Epithelial cell of prostate (primary cell): ENCODE measurements around the gene DENND4C.
"Not testable (repeated sequence)": the region's sequence is repeated elsewhere in the genome, so short reads cannot be mapped to it uniquely, and the experiment has no call there.

Source experiments
- DNase-seq: peaks from one replicate; pipeline ENCODE4 v3.0.0-alpha.2; 2011; ENCODE audit warnings: low read depth, low spot score
- H3K27ac ChIP-seq: fragments of 450-650 bp; 2 replicates; pipeline ENCODE4 v1.5.1; 2017; ENCODE audit warnings: mild to moderate bottlenecking

The DENND4C gene

DNA sequence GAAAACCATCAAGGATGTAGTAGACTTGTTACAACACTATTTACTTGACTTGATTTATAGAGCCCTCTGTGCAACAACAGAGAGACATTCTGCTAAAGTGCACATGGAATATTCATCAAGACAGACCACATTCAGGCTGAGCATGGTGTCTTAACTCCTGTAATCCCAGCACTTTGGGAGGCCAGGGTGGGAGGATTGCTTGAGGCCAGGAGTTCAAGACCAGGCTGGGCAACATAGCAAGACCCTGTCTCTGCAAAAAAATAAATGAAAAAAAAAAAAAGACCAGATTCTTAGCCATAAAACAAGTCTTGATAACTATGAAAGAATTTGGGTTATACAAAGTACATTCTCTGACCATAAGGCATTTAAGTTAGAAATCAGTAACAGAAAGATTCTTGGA lies 25.3 kb downstream of the DENND4C start:
- H3K27ac ChIP-seq = no peak overlapping the region
- no peak for DNase-seq

DNA sequence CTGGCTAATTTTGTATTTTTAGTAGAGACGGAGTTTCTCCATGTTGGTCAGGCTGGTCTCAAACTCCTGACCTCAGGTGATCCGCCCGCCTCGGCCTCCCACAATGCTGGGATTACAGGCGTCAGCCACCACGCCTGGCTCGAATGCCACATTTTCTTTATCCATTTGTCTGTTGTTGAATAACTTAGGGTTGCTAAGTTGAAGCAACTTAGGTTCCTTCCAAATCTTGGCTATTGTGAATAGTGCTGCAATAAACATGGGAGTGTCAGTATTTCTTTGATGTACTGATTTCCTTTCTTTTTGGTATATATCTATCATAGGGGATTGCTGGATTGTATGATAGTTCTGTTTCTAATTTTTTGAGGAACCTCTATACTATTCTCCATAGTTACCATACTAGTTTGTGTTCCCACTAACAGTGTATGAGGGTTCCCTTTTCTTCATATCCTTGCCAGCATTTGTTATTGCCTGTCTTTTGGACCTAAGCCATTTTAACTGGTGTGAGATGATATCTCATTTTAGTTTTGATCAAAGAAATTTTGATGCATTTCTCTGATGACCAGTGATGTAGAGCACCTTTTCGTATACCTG lies 29.3 kb downstream of the DENND4C start:
- DNase-seq, H3K27ac ChIP-seq: not testable (repeated sequence)

DNA sequence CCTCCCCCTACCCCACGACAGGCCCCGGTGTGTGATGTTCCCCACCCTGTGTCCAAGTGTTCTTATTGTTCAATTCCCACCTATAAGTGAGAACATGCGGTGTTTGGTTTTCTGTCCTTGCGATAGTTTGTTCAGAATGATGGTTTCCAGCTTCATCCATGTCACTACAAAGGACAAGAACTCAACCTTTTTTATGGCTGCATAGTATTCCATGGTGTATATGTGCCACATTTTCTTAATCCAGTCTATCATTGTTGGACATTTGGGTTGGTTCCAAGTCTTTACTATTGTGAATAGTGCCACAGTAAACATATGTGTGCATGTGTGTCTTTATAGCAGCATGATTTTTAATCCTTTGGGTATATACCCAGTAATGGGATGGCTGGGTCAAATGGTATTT lies 35.1 kb downstream of the DENND4C start:
- H3K27ac ChIP-seq, DNase-seq: not testable (repeated sequence)

DNA sequence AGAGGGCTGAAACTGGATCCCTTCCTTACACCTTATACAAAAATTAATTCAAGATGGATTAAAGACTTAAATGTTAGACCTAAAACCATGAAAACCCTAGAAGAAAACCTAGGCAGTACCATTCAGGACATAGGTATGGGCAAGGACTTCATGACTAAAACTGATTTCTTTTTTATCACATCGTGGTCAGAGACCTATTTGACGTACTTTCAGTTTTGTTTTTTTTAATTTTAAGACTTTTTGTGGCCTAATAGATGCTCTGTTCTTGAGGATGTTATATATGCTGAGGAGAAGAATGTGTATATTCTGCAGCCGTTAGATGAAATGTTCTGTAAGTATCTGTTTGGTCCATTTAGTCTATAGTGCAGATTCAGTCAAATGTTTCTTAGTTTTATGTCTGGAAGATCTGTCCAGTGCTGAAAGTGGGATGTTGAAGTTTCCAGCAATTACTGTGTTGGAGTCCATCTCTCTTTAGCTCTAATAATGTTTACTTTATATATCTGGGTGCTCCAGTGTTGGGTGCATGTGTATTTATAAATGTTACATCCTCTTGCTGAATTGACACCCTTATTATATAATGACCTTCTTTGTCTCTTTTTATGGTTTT lies 36.4 kb downstream of the DENND4C start:
- not testable (repeated sequence) for DNase-seq, H3K27ac ChIP-seq

DNA sequence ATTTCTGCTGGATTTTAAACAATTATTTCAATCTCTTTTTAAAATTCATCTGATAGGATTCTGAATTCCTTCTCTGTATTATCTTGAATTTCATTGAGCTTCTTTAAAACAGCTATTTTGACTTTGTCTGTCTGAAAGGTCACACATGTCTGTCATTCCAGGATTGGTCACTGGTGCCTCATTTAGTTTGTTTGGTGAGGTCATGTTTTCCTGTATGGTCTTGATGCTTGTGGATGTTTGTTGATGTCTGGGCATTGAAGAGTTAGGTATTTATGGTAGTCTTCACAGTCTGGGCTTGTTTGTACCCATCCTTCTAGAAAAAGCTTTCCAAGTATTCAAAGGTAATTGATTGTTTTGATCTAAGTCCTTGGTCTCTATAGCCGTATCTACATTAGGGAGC lies 39.1 kb downstream of the DENND4C start:
- DNase-seq = no peak
- no peak overlapping the region for H3K27ac ChIP-seq

DNA sequence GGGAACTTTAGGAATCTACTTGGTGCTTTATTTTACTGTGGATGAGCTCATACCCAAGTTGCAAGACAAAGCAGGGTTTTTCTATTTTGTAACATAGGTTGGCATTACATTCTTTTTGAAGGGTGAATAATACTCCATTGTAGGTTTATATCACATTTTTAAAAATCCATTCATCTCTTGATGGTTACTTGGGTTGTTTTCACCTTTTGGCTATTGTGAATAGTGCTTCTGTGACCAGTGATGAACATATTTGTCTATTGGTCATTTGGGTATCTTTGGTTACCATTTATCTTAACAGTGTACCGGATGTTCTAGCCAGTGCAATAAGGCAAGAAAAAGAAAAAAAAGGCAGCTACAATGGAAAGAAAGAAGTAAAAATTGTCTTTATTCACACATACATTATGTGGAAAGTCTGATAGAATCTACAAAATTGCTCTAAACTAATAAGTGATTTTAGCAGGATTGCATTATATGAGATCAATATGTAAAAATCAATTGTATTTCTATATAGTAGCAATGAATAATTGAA lies 40.0 kb downstream of the DENND4C start:
- no peak for DNase-seq
- no peak overlapping the region for H3K27ac ChIP-seq

DNA sequence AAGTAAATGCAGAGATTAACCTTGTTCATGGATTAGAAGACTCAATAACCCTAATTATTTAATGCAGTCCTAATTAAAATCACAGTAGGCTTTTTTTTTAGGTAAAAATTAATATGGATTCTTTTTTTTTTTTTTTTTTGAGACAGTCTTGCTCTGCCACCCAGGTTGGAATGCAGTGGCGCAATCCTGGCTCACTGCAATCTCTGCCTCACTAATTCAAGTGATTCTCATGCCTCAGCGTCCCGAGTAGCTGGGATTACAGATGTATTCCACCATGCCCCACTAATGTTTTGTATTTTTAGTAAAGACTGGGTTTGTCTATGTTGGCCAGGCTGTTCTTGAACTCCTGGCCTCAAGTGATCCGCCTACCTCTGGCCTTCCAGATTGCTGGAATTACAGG lies 40.6 kb downstream of the DENND4C start:
- DNase-seq = no peak
- H3K27ac ChIP-seq = no peak overlapping the region

DNA sequence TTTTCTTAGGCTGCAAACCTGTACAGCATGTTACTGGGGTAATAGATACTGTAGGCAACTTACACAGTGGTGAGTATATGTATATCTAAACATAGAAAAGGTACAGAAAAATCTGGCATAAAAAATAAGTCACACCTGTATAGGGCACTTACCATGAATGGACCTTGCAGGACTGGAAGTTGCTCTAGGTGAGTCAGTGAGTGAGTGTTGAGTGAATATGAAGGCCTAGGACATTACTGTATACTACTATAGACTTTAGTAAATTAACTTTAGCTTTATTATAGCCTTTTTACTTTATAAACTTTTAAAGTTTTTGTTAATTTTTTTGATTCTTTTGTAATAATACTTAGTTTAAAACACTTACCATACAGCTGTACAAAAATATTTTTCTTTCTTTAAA lies 51.3 kb downstream of the DENND4C start:
- no peak overlapping the region for H3K27ac ChIP-seq
- no peak for DNase-seq

DNA sequence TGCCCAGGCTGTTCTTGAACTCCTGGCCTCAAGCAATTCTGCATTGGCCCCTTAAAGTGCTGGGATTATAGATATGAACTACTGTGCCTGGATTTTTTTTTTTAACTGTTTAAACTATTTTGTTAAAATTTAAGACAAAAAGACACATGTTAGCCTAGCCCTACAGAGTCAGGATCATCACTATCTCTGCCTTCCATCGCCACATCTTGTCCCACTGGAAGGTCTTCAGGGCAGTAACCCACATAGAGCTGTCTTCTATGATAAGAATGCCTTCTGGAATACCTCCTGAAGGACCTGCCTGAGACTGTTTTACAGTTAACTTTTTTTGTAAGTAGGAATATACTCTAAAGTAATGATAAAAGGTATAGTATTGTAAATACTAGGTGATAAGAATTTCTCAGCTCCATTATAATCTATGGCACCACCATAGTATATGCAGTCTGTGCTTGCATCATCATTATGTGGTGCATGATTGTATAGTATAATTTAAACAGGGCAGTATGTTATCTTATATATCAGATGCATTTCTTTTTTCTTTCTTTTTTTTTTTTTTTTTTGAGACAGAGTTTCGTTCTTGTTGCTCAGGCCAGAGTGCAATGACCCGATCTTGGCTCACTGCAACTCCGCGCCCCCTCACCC lies 52.7 kb downstream of the DENND4C start:
- no peak overlapping the region for H3K27ac ChIP-seq
- DNase-seq = no peak

DNA sequence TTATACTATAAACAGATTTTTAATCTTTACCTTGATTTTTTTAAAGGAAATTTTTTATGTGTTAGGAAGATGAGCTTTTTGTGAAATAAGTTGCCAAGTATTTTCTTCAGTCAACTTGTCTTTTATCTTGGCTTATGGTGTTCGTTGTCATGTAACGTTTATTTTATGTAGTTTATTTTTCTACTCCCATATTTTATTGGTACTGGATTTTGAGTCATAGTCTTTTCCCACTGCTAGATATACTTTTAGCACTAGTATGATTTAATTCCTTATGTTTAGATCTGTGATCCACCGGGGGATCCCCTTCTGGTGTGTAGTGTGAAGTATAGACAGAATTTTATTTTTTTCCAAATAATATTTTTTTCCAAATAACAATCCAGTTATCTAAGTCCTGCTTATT lies 54.2 kb downstream of the DENND4C start:
- H3K27ac ChIP-seq = no peak overlapping the region
- no peak for DNase-seq

DNA sequence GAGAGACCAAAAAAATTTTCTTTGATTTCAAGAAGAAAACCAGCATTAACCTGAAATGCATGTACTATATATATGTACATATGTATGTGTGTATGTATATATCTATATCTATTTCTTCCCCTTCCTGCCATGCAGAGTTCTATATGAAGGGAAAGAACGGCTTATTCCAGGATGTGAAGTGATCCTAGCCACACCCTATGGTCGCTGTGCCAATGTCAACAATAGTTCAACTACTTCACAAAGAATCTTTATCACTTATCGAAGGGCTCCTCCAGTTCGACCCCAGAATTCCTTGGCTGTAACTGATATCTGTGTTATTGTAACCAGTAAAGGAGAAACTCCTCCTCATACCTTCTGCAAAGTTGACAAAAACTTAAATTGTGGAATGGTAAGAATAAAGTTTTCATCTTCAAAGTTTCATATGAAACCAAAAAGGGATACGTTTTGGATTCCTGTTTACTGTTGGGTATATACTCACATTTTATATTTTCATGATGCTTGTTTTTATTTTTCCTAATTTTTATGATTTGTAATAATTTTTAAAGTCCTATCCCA lies 56.2 kb downstream of the DENND4C start:
- no peak overlapping the region for H3K27ac ChIP-seq
- no peak for DNase-seq

DNA sequence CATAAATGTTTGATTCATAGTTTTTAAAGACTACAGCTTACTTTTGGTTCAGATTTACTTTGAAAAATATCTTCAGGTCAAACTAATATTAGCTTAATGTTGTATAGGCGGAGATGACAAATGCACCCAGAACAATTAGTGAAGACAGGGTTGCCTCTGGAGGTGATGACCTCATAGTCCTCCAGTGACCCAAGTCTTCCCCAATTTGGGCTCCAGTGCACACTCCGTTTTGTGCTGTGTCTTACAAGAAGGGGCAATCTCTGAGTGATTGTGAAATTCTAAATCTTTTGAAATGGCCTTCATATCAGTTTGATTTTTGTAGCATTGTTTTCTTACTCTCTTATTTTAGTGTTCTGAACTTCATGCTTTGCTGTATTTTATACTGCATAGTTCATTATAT lies 57.6 kb downstream of the DENND4C start:
- DNase-seq = no peak
- H3K27ac ChIP-seq = no peak overlapping the region

DNA sequence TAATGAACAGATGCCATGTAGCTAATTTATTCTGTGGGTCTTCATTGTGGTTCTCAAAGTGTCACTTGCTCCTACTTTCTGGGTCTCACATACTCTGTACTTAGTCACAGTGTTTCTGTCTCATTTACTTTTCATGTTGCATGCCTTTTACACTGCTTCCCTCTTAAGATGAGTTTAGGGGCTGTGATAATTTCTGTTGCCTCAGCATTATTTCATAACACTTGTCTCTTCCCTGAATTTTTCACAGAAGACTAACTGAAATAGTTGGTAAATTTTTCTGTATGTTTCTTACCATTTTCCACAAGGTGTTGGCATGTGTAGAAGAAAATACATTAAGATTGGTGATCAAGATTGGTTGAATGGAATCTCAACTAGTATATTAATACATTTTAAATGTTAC lies 59.6 kb downstream of the DENND4C start:
- no peak overlapping the region for H3K27ac ChIP-seq
- no peak for DNase-seq

DNA sequence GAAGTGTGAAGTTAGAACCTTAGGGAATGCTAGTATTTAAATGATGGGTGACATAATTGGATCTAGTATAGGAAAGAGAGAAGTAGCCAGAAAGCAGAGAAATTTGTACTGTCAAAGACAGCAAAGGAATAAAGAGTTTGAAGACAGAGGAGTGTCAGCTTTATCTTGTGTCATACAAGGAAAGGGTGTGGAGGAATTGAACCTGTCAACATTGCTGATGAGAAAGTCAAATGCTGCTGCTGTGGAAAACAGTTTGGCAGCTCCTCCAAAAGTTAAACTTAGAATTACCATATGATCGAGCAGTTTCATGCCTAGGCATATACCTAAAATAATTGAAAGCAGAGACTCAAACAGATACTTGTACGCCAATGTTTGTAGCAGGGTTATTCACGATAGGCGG lies 63.7 kb downstream of the DENND4C start:
- DNase-seq = no peak
- H3K27ac ChIP-seq = no peak overlapping the region

DNA sequence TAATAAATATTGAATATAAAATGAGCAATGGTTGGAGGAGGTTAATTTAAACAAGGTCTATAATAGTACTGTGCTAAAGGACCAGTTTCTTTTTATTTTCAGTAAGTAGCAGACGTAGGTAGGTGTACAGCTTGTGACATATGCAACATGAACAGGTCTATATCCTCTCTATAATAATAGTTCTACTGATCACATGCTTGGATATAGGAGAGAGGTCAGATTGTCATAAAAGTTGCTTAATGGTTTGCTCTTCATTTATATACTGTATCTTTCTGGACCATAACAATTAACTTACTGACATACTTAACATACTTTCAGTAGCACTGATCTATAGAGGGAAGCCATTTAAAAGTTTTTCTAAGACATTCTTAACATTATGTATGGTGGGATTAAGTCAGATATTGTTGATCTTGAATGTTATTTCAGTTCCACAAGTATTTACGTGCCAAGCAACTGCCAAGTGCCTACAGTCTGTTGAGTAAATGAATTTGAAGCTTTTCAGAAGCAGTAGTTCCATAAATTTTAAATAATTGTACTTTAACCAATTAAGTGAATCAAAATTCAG lies 68.0 kb downstream of the DENND4C start:
- H3K27ac ChIP-seq = no peak overlapping the region
- no peak for DNase-seq

DNA sequence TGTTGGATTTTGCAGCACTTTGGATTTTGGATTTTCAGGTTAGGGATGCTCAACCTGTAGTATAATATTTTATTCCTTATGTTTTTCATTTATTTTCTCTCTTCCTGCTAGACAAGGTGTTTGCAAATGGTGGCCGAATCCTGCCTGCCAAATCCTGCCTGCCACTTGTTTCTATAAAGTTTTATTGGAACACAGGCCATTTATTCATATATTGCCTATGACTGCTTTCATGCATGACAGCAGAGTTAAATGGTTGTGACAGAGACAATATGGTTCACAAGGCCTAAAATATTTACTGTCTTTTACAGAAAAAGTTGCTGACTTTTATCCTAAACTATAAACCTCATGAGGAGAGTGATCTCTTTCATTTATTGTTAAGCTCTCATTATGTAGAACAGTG lies 72.7 kb downstream of the DENND4C start:
- H3K27ac ChIP-seq = no peak overlapping the region
- no peak for DNase-seq

DNA sequence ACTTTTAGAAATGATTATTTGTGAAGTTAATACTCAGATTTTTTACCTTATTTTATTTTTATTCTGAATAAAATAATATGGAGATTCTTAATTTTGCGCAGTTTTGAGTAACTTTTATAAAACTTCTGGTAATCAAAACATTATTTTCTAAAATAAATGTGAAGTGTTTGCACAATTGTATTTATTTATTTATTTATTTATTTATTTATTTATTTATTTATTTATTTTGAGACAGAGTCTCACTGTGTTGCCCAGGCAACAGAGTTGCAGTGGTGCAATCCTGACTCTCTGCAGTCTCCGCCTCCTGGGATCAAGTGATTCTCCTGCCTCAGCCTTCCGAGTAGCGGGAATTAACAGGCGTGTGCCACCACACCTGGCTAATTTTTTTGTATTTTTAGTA lies 76.1 kb downstream of the DENND4C start:
- H3K27ac ChIP-seq = no peak overlapping the region
- DNase-seq = no peak

DNA sequence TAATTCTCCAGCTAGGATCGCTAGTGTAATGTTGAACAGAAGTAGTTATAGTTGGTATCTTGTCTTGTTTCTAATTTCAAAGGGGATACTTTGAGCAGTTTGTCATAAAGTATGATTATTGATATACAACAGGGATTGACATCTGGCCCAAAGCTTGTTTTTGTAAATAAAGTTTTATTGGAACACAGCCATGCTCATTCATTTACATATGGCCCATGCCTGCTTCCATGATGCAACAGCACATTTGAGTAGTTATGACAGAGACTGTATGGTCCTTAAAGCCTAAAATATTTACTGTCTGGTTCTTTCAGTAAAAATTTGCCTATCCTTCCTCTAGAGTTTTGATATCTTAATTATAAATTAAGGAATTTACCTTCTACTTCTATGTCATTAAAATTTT lies 79.8 kb downstream of the DENND4C start:
- H3K27ac ChIP-seq = no peak overlapping the region
- no peak for DNase-seq

DNA sequence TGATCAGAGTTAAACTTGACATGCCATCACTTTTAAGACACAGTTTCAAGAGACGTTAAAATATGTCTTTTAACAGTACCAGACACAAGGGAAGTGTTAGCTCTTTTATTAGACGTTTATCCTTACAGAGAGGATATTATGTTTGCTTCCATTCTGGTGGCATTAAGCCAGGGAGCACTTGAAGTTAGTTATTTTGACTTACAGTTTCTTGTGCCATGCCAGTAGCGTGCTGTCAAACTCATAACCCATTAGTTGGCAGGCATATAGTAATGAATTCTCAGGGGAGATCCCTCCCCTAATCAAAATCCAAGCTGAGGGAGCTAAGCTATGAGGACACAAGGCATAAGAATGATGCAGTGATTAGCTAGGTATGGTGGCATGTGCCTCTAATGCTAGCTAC lies 83.1 kb downstream of the DENND4C start:
- H3K27ac ChIP-seq = no peak overlapping the region
- no peak for DNase-seq

DNA sequence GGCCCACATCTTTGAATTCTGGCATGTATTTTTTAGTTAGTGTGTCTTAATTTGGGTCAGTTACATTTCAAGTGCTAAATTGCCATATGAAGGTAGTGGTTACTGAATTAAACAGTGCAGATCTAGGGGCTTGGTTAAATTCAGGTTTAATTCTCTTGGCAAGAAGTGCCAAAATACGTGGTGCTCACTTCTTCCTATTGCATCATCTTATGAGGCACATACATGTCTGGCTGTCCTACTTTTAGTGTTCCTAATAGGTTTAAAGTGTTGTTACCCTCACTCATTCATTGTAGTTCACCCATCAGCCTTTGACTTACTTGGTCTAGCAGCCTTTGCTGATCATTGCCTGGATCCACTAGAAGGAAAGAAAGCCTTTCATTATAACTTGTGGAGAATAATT lies 90.0 kb downstream of the DENND4C start:
- H3K27ac ChIP-seq = no peak overlapping the region
- no peak for DNase-seq

DNA sequence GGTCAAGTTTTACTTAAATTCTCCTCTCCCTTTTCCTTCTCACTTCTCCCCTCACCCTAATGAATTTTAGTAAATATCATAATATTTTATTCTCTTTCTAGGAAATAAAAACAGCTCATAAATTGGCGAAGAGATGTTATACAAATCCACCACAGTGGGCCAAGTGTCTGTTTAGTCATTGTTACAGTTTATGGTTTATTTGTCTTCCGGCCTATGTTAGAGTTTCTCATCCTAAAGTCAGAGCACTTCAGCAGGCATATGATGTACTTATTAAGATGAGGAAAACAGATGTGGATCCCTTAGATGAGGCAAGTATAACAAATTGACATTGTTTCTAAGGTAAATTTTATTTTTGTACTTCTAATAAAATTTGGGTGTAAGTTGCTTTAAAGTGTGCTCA lies 101.4 kb downstream of the DENND4C start:
- H3K27ac ChIP-seq = no peak overlapping the region
- no peak for DNase-seq
